GM12891 (cell line): ENCODE data around the gene ZNF446.

Experiments
- POLR2AphosphoS5 ChIP-seq: IDR thresholded peaks from 2 replicates; pipeline ENCODE4 v1.6.1; 2011; ENCODE audit warnings: low read depth, low read length, control low read depth
- TAF1 ChIP-seq: IDR thresholded peaks from 2 replicates; pipeline ENCODE4 v1.6.1; 2011; ENCODE audit warnings: low read depth, low read length, control low read depth

- TF ChIP-seq POLR2AphosphoS5 = peak; percentile 87
- 0 out of 2 replicates have a peak, but pooled peaks have one; percentile 64 for TF ChIP-seq TAF1
Measured at GRCh38 chr19:58513694-58514563, 37.8 kb downstream of the ZNF446 start.
